Body of pancreas (tissue), 4 donors: ENCODE data around the gene KRTCAP3. TPM values are rescaled to one million over a fixed set of nuclear protein-coding genes. Genes with fewer than 3 reads are reported as not detected.
"Not testable (repeated sequence)": the region's sequence is repeated elsewhere in the genome, so short reads cannot be mapped to it uniquely, and the experiment has no call there.

ENCODE experiments used
- ATAC-seq: fragments of 150-250 bp; one replicate; pipeline ENCODE4 v1.9.1; 2016
- DNase-seq, 4 donors: peaks; one replicate each; pipeline ENCODE4 v3.0.0-alpha.2; 2019
- H3K27ac ChIP-seq, 4 donors: fragments of 200-600 bp; sonication (generic); 1 replicate in 3 of 4; 2 replicates in 1 of 4; pipeline versions ENCODE4 v1.5.1 to v1.6.1; 2016 to 2019; ENCODE audit warnings: mild to moderate bottlenecking in 1 of 4, mixed read lengths in 1 of 4, moderate library complexity in 1 of 4
- H3K27me3 ChIP-seq, 2 donors: fragments of 200-600 bp; sonication (generic); one replicate each; pipeline ENCODE4 v1.6.0; 2016; ENCODE audit warnings: mild to moderate bottlenecking in 1 of 2
- H3K36me3 ChIP-seq, 2 donors: fragments of 200-600 bp; sonication (generic); replicated peaks in 1 of 2; 2 replicates each; pipeline ENCODE4 v1.5.1; 2016; ENCODE audit warnings: low read depth in 2 of 2; ENCODE audit not compliant: insufficient read depth in 1 of 2
- H3K4me1 ChIP-seq: fragments of 200-600 bp; sonication (generic); one replicate; pipeline ENCODE4 v1.6.0; 2016
- H3K4me3 ChIP-seq, 2 donors: fragments of 200-600 bp; sonication (generic); 1 replicate in 1 of 2; 2 replicates in 1 of 2; pipeline ENCODE4 v1.5.1; 2016 to 2019
- H3K9me3 ChIP-seq, 3 donors: fragments of 200-600 bp; sonication (generic); 1 replicate in 2 of 3; 2 replicates in 1 of 3; pipeline ENCODE4 v1.5.1; 2016
- POLR2A ChIP-seq, 3 donors: fragments of 450-650 bp; IDR thresholded peaks; one replicate each; pipeline ENCODE4 v1.6.1; 2016; ENCODE audit warnings: antibody characterized with exemption in 3 of 3, mild to moderate bottlenecking in 2 of 3
- WGBS, 2 donors: methylation state at CpG; one replicate each; pipeline ENCODE4 v1.1.5; 2017; 5-methylcytosine and 5-hydroxymethylcytosine counted together
- intact Hi-C: fragments of 100-400 bp; cut with DNase I; formaldehyde crosslinking; loops from one replicate; pipeline ENCODE4 v1.15.1; 2023
- total RNA-seq, 2 donors: library from RNA; depleted of rRNA; stranded (reverse); fragments of >200 nt; gene quantifications; one replicate each; pipeline ENCODE4 v1.1.0, GENCODE V29; 2016
- TF ChIP-seq, protein P1 (sequence below), 7 experiments: fragments of 450-650 bp in 4 of 7; fragments of 200-600 bp in 3 of 7; sonication (generic) in 3 of 7; IDR thresholded peaks; one replicate each; pipeline ENCODE4 v1.5.1; 2016 to 2019; ENCODE audit warnings: antibody characterized with exemption in 7 of 7

Gene KRTCAP3
- total RNA-seq, 2 donors from 2014 or later: 11.9 to 25.2 TPM

DNA sequence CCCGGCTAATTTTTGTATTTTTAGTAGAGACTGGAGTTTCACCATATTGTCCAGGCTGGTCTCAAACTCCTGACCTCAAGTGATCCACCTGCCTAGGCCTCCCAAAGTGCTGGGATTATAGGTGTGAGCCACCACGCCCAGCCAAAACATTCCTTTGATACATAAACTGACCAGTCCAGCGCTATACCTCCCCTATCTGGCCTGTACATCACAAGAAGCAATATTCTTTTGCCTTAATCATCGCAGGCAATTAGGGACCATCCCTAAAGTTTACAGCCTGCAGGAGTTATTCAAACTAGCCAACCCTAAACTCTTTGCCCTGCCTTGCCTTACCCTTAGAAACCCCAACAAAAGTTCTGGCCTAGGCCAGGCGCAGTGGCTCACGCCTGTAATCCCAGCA lies 26.0 kb upstream of the KRTCAP3 start:
- TF ChIP-seq, protein P1, sequence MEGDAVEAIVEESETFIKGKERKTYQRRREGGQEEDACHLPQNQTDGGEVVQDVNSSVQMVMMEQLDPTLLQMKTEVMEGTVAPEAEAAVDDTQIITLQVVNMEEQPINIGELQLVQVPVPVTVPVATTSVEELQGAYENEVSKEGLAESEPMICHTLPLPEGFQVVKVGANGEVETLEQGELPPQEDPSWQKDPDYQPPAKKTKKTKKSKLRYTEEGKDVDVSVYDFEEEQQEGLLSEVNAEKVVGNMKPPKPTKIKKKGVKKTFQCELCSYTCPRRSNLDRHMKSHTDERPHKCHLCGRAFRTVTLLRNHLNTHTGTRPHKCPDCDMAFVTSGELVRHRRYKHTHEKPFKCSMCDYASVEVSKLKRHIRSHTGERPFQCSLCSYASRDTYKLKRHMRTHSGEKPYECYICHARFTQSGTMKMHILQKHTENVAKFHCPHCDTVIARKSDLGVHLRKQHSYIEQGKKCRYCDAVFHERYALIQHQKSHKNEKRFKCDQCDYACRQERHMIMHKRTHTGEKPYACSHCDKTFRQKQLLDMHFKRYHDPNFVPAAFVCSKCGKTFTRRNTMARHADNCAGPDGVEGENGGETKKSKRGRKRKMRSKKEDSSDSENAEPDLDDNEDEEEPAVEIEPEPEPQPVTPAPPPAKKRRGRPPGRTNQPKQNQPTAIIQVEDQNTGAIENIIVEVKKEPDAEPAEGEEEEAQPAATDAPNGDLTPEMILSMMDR (IDR thresholded peaks at IDR 0.05): no peak
- TF ChIP-seq POLR2A (IDR thresholded peaks at IDR 0.05): no peak
- Histone ChIP-seq H3K27ac (no peak overlapping the region), H3K4me3 (no peak overlapping the region), H3K4me1 (no peaks in the 10 kb centered on the region), H3K27me3 (no peaks in the 10 kb centered on the region), H3K36me3 (no peaks in the 10 kb centered on the region), H3K9me3 (no peaks in the 10 kb centered on the region)
- ATAC-seq (no peak), DNase-seq (no peak)
- 87 to 90% methylated on average over 6 of the region's 6 CpGs for WGBS, 2 donors
- intact Hi-C loops: no loop called here

DNA sequence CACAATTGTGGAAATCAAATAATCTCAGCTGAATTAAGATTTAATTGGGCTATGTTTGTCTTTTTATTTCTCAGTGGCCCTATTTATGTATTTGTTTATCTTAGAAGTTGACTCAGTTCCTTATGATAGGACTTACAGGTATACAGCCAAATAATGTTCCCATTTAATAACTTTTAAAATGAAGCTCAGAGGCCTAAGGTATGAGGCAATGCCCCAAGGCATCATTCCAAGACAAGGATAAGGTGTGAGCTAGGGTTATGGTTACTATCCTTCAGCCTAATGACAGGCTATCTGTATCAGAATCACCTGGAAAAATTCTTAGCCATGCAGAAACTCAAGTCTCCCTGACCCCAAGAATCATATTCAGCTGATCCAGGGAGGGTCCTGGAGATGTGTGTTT lies 21.2 kb upstream of the KRTCAP3 start:
- H3K27ac ChIP-seq: no peak overlapping the region
- intact Hi-C loops: no loop called here
- H3K36me3 ChIP-seq: no peaks in the 10 kb centered on the region
- DNase-seq (no peak), ATAC-seq (no peak)
- TF ChIP-seq, protein P1 (IDR thresholded peaks at IDR 0.05): no peak
- TF ChIP-seq POLR2A (IDR thresholded peaks at IDR 0.05): no peak
- no peaks in the 10 kb centered on the region for H3K27me3 ChIP-seq
- H3K4me1 ChIP-seq: no peaks in the 10 kb centered on the region
- no peak overlapping the region for H3K4me3 ChIP-seq
- no peaks in the 10 kb centered on the region for H3K9me3 ChIP-seq

DNA sequence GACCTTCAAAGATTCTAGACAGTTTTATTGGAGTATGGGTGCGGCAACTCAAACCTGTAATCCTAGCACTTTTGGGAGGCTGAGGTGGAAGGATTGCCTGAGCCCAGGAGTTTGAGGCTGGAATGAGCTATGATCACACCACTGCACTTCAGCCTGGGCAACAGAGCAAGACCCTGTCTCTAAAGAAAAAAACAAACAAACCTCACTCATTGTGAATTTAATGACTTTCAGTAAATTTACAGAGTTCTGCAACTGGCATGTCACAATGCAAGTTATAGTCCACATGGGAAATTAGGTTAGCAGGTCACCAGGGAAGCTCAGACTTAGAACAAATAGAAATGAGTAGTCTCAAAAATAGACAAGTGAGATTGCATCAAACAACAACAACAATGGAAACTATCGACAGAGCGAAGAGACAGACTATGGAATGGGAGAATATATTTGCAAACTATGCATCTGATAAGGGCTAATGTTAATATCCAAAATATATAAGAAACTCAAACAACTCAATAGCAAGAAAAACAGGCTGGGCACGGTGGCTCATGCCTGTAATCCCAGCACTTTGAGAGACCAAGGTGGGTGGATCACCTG lies 20.4 kb upstream of the KRTCAP3 start:
- intact Hi-C loops: no loop called here
- ATAC-seq: no peak

DNA sequence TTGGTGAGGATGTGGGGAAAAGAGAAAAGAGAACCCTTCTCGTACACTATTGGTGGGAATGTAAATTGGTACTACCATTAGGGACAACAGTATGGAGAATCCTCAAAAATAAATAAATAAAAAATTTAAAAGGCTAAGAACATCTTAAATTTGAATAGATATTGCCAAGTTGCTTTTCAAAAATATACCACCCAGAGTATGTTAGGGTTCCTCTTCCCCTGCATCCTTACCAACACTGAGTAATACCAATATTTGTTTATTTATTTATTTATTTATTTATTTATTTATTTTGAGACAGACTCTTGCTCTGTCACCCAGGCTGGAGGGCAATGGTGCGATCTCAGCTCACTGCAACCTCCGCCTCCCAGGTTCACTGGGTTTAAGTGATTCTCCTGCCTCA lies 19.2 kb upstream of the KRTCAP3 start:
- Histone ChIP-seq H3K4me3 (no peak overlapping the region), H3K9me3 (no peaks in the 10 kb centered on the region), H3K27me3 (no peaks in the 10 kb centered on the region), H3K27ac (no peak overlapping the region), H3K4me1 (peaks cover 7% of the 10 kb centered on the region), H3K36me3 (no peaks in the 10 kb centered on the region)
- WGBS, 2 donors: 99 to 100% methylated on average over 3 of the region's 3 CpGs
- intact Hi-C loops: no loop called here
- TF ChIP-seq POLR2A (IDR thresholded peaks at IDR 0.05): no peak
- TF ChIP-seq, protein P1 (IDR thresholded peaks at IDR 0.05): no peak
- ATAC-seq (no peak), DNase-seq (no peak)

More for the DNA sequence above, 20.4 kb upstream of the KRTCAP3 start:
- no peaks in the 10 kb centered on the region for H3K4me1 ChIP-seq
- no peak for DNase-seq
- no peaks in the 10 kb centered on the region for H3K9me3 ChIP-seq
- WGBS, 2 donors: 77% methylated on average over 4 of the region's 4 CpGs
- H3K27ac ChIP-seq: no peak overlapping the region
- TF ChIP-seq, protein P1 (IDR thresholded peaks at IDR 0.05): no peak
- no peak for TF ChIP-seq POLR2A (IDR thresholded peaks at IDR 0.05)
- no peaks in the 10 kb centered on the region for H3K27me3 ChIP-seq
- H3K36me3 ChIP-seq: no peaks in the 10 kb centered on the region
- H3K4me3 ChIP-seq: no peak overlapping the region

DNA sequence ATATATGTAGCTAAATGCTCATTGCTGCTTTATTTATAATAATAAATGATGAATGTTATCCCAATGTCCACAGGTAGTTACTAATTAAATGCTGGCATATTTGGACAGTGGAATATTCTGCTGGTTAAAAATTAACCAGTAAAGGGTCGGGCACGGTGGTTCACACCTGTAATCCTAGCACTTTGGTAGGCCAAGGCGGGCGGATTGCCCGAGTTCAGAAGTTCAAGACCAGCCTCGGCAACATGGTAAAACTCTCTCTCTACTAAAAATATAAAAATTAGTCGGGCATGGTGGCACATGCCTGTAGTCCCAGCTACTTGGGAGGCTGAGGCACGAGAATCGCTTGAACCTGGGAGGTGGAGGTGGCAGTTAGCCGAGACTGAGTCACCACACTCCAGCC lies 17.1 kb upstream of the KRTCAP3 start:
- H3K36me3 ChIP-seq, H3K27me3 ChIP-seq, H3K4me3 ChIP-seq, intact Hi-C loops, H3K9me3 ChIP-seq, H3K27ac ChIP-seq, ATAC-seq: not testable (repeated sequence)
- peak in 1 of 4 donors; percentile 22 for DNase-seq
- WGBS, 2 donors: 57 to 60% methylated on average over 10 of the region's 10 CpGs
- H3K4me1 ChIP-seq: peaks cover 13% of the 10 kb centered on the region
